Activated T-cell treated with anti-CD3 and anti-CD28 coated beads, Interleukin-2, amount 50 U/mL, for 1 hour (primary cell): ENCODE measurements around the gene CLMN.
"Not testable (repeated sequence)": the region's sequence is repeated elsewhere in the genome, so short reads cannot be mapped to it uniquely, and the experiment has no call there.

ENCODE experiments used
- DNase-seq: peaks from one replicate; pipeline ENCODE4 v3.0.0-alpha.2; 2020

CLMN gene

GRCh38 chr14:95189367-95190132 is 130.2 kb downstream of the CLMN start:
- no peak for DNase-seq

GRCh38 chr14:95188380-95188779 is 131.3 kb downstream of the CLMN start:
- no peak for DNase-seq

DNA sequence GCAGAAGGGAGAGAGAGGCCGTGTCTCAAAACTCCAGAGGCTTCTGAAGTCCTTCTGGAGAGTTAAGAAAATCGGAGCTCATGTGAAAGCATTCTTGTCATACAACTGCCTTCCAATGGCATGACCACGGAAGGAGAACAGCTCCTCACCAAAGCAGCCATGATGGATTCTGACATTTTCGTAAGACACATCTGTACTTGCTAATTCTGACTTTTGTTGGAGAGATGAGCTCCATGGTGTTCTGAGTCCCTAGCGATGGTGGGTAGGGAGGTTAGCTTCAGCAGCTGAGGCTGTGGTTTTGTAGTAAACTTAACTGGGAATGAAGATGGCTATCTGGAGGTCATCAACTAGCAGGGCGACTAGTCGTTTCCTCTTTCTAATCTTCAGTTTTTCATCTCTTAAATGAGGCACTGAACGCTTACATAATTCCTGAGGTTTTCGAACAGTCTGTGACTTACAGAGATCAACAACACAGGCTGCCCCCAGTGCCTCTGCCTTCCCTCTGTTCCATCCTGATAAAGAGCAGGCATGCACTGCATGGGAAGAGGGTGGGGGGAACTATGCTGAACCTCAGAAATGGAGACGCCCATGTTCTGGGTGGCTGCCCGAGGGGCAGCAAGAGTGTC is 133.8 kb downstream of the CLMN start:
- DNase-seq: no peak

DNA sequence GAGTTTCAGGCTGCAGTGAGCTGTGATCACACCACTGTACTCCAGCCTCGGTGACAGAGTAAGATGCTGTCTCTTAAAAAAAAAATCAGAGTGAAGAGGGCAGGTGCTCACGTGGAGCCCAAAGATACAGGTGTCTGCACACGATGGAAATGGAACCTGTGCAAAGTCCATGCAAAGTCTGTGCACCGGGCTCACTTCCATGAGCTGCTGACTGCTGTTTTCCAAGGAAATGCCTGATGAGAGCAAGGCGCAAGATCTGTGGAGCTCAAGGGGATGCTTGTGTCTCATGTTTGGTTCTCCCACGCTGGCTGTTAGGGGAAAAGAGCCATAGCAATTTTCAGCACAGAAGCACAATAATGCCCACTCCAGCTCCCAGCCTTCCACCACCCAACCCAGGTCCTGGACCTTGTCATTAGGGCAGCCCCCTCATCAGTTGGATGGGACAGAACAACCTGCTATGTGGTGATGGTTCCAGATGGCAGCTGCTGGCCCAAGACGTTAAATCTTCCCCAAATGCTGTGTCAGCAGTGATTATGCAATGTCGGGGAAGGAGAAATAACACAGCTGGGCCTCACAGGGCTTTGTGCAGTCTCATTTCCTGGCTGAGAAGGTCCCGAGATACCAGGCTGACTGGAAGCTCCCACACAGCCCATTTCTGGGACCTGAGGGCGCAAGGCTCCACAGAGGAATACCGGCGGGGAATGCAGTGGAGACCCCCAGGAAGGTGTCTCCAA is 134.5 kb downstream of the CLMN start:
- DNase-seq: no peak

DNA sequence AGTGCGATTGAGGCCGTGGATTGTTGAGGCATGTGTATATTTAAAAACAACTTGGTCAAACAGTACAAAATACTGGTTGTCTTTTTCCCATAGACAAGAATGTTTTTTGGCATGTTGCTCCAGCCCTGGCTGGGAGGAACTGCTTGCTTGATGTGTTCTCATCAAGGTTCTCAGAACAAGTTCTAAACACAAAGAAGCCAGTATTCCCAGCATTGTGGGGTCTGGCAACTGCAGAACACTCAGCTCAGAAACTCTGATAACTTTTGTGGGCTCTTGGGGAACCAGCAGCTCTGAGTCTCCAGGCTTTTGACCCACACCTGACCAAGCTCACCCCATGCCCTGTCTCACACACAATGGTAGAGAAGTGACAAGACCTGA is 135.3 kb downstream of the CLMN start:
- no peak for DNase-seq

GRCh38 chr14:95183532-95184412 is 135.9 kb downstream of the CLMN start:
- DNase-seq: no peak

DNA sequence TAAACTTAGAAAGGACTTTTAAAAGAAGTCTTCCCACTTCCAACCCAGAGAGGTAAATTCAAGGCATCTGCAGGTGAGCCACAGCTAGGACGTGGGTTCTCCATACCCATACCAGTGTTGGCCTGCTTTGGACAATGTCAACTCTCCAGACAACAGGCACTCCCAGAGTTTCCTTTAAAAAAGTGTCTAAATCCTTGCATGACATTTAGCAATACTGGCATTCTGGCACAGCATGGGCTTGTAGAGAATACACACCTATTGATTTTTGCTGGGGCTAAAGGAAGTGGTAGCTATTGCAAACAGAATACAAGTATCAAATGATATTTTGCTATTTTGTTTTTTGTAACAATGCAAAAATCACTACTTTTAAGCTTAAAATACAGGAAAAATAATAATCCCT is 136.6 kb downstream of the CLMN start:
- no peak for DNase-seq

DNA sequence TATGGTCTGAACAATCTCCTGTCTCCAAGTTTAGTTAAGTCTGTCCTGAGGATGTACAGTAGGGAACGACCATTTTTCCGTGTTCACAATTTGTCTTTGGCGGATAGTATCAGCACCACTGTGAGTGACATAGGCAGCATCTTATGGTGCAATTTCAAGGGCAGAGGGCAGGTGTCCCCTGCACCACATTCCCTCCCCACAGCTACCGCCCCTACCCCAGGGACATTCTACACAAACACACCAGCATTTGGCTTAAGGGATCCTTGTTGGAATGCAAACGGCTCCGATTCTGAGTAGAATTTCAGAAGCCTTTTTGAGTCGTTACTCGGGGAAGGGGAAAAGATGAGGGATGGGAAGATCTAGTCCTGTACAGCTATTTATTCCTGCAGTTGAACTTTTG is 137.3 kb downstream of the CLMN start:
- DNase-seq: no peak

GRCh38 chr14:95180966-95181741 is 138.6 kb downstream of the CLMN start:
- DNase-seq: no peak

DNA sequence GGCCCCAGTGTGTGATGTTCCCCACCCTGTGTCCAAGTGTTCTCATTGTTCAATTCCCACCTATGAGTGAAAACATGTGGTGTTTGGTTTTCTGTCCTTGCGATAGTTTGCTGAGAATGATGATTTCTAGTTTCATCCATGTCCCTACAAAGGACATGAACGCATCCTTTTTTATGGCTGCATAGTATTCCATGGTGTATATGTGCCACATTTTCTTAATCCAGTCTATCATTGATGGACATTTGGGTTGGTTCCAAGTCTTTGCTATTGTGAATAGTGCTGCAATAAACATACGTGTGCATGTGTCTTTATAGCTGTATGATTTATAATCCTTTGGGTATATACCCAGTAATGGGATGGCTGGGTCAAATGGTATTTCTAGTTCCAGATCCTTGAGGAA is 144.0 kb downstream of the CLMN start:
- not testable (repeated sequence) for DNase-seq

- no peak for DNase-seq
These were observed 145.4 kb downstream of the CLMN start for GRCh38 chr14:95174184-95174792.

DNA sequence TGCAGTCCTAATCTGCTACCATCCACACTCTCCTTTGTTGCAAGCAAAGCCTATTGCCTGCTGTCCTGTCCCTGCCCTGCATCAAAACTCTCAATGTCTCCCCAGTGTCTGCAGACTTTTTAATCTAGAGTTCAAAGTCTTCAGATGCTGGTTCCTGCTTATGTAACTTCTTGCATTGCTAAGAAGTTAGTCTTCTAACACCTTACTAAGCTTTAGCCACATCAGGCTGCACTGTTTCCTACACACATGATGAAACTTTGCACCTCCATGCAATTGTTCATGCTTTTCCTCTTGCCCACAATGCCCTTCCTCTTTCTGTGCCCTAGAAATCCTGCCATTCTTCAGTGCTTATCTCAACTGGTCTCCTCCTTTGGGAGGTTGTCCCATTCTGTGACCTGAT is 146.2 kb downstream of the CLMN start:
- no peak for DNase-seq

- DNase-seq: no peak
These were observed 152.5 kb downstream of the CLMN start for GRCh38 chr14:95167177-95167576.

DNA sequence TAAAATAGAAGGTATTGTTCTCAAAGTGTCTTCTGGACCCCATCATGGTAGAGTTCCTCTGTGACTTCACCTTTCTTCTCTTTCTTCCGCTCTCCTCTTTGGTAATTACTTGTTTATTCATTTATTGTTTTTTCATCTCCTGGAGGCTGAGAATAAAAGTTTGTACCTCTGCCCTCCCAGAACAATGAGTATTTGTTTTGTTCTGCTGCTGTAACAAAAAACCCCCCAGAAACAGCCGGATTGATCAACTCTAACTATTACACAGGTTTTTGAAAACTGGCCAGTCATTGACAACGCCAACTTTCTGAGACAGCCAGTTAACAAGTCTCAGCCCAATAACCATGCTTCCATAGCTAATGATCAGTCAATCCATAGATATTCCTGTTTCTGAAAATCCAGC is 154.2 kb downstream of the CLMN start:
- DNase-seq: no peak

- DNase-seq: no peak
These were observed 155.2 kb downstream of the CLMN start for GRCh38 chr14:95164506-95164905.

- no peak for DNase-seq
These were observed 156.0 kb downstream of the CLMN start for GRCh38 chr14:95163666-95164065.

GRCh38 chr14:95163132-95163531 is 156.6 kb downstream of the CLMN start:
- DNase-seq: no peak

GRCh38 chr14:95162641-95163040 is 157.1 kb downstream of the CLMN start:
- DNase-seq: no peak

DNA sequence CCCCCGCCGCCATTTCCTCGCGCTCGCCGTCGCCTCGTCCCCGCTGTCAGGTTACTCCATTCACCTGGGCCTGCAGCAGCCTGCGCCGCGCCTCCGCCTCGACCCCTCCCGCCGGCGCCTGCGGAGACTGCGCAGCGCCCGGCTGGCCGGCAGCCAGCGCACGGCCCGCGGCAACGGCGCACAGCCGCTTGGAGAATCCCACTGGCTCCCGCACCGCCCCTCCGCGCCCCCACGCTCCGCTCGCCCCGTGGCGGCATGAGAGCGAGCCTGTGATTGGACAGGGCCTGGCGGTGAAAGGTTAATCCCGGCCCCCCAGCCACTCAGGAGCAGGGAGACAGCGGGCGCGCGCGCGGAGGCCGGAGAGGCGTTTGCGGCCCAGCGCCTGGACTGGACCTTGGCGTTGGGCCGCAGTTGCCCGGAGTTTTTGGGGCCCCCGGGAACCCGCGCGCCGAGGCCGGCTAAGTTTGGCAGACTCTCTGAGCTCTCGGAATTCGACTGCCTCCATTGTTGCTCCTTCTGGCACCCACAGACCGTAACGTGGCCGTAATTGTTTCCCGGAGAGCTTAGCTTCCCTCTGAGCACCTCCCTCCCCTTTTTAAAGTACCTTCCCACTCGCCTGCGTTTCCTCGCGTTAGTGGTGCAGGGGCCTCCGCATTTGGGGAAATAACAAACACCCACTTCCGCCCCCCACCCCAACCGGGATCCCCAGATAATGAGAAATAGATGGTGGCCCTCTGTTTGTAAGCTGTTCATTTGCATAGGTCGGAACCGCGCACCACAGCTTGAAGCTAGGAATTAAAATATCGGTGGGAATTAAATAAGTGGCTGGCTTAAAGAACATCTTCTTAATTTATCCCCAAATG is 162.2 kb downstream of the CLMN start, which contains the start of gene DICER1:
TSS of gene DICER1 (minus strand) at position 203 of the 863 bp plus-strand sequence. CDS start 24,071 bp downstream, outside the sequence.
- DNase-seq: peak; percentile 98

GRCh38 chr14:95157048-95157326 is 162.7 kb downstream of the CLMN start:
- no peak for DNase-seq
